OCI-LY7 (cell line): ENCODE measurements around the gene C12orf75. TPM values are rescaled to one million over a fixed set of nuclear protein-coding genes. Genes with fewer than 3 reads are reported as not detected.

Experiments
- BruUV-seq: library from RNA; stranded (reverse); fragments of 400-500 nt; replicated peaks from 2 replicates; lab custom pipeline; 2021; lab: Mats Ljungman, UMichigan
- CTCF ChIA-PET: fragments of 300-600 bp; sonication (Branson Sonifier 250); formaldehyde crosslinking; loops from one replicate; lab custom pipeline; 2022; ENCODE audit warnings: antibody characterized with exemption; ENCODE audit not compliant: unreplicated experiment; lab: Charles Lee
- POLR2A ChIA-PET: fragments of 300-600 bp; sonication (Branson Sonifier 250); formaldehyde crosslinking; loops from one replicate; lab custom pipeline; 2022; ENCODE audit warnings: antibody characterized with exemption; lab: Charles Lee
- DNase-seq: peaks from one replicate; pipeline ENCODE4 v3.0.0-alpha.2; 2015; ENCODE audit warnings: low spot score
- H2AFZ ChIP-seq: fragments of 200-600 bp; sonication (generic), shearing (Covaris generic); 2 replicates; pipeline ENCODE4 v1.6.1; 2014; ENCODE audit warnings: mild to moderate bottlenecking, antibody characterized with exemption, low read length, moderate library complexity
- H3K27ac ChIP-seq: fragments of 200-600 bp; sonication (generic); 2 replicates; pipeline ENCODE4 v1.5.1; 2014; ENCODE audit warnings: mixed run types, low read depth, mild to moderate bottlenecking, moderate library complexity, low read length, inconsistent platforms; ENCODE audit not compliant: poor library complexity, severe bottlenecking
- H3K36me3 ChIP-seq: fragments of 200-600 bp; sonication (generic); 2 replicates; pipeline ENCODE4 v1.6.1; 2014; ENCODE audit warnings: mild to moderate bottlenecking, antibody characterized with exemption, low read length, moderate library complexity, mixed read lengths; ENCODE audit not compliant: insufficient read depth
- H3K4me1 ChIP-seq: fragments of 200-600 bp; sonication (generic); 2 replicates; pipeline ENCODE4 v1.5.1; 2014; ENCODE audit warnings: mild to moderate bottlenecking, low read length; ENCODE audit not compliant: insufficient read depth, poor library complexity, severe bottlenecking
- H3K4me2 ChIP-seq: fragments of 200-600 bp; sonication (generic); 2 replicates; pipeline ENCODE4 v1.6.1; 2014; ENCODE audit warnings: mild to moderate bottlenecking, low read length
- H3K4me3 ChIP-seq: fragments of 200-600 bp; sonication (generic); 2 replicates; pipeline ENCODE4 v1.5.1; 2014; ENCODE audit warnings: mild to moderate bottlenecking, low read depth, low read length; ENCODE audit not compliant: poor library complexity, severe bottlenecking
- H3K79me2 ChIP-seq: fragments of 200-600 bp; sonication (generic); 2 replicates; pipeline ENCODE4 v1.6.1; 2016; ENCODE audit warnings: low read depth, mild to moderate bottlenecking, low read length, moderate library complexity, mixed read lengths; ENCODE audit not compliant: insufficient read depth
- H3K9me2 ChIP-seq: fragments of 200-600 bp; sonication (generic); 2 replicates; pipeline ENCODE4 v1.6.1; 2016; ENCODE audit warnings: mild to moderate bottlenecking, low read length, mixed read lengths; ENCODE audit not compliant: insufficient read depth
- H3K9me3 ChIP-seq: fragments of 200-600 bp; sonication (generic); 2 replicates; pipeline ENCODE4 v1.6.1; 2014; ENCODE audit warnings: mild to moderate bottlenecking, mixed run types, low read length, mixed read lengths
- H4K20me1 ChIP-seq: fragments of 200-600 bp; sonication (generic); 2 replicates; pipeline ENCODE4 v1.6.1; 2014; ENCODE audit warnings: mild to moderate bottlenecking, antibody characterized with exemption, low read length, moderate library complexity, mixed read lengths; ENCODE audit not compliant: insufficient read depth
- CTCF ChIP-seq: fragments of 200-600 bp; sonication (generic); conservative IDR thresholded peaks from 2 replicates; pipeline ENCODE4 v1.5.1; 2014; ENCODE audit warnings: mild to moderate bottlenecking, antibody characterized with exemption, low read length, moderate library complexity, mixed read lengths
- EZH2phosphoT487 ChIP-seq: fragments of 200-600 bp; sonication (generic); IDR thresholded peaks from 2 replicates; pipeline ENCODE4 v1.6.1; 2018; ENCODE audit warnings: low read depth, borderline replicate concordance, mild to moderate bottlenecking, mixed run types, antibody characterized with exemption, low read length, moderate library complexity, mixed read lengths
- intact Hi-C: fragments of 100-400 bp; cut with micrococcal nuclease; formaldehyde crosslinking; loops from one replicate; pipeline ENCODE4 v1.10.0; 2022; ENCODE audit not compliant: unreplicated experiment
- total RNA-seq, 2 experiments: library from RNA; depleted of rRNA in 1 of 2; stranded (reverse); fragments of >200 nt in 1 of 2; shearing (Covaris generic) in 1 of 2; gene quantifications; 2 replicates each; pipeline ENCODE4 v1.2.3, GENCODE V29; 2014 to 2022

The C12orf75 gene
- total RNA-seq, 2 experiments from 2014 or later: 147 to 505 TPM

- H3K4me3 ChIP-seq: peak overlapping the region; percentile 92
- intact Hi-C loops: loop anchor here (5.0 to 10.0 kb wide), 3 partner anchors 96 to 858 kb away; partner anchors contain the start of genes APPL2 and WASHC4
- peak overlapping the region; percentile 87 for H3K4me2 ChIP-seq
- H3K4me1 ChIP-seq: peaks cover 77% of the 10 kb centered on the region
- no peak for TF ChIP-seq EZH2phosphoT487
- TF ChIP-seq CTCF: no peak
- H3K9me3 ChIP-seq: peaks cover 13% of the 10 kb centered on the region
- H3K36me3 ChIP-seq: peaks cover 61% of the 10 kb centered on the region
- DNase-seq: no peak
- BruUV-seq: TSS peak; percentile 17
- no peak overlapping the region for H2AFZ ChIP-seq
- peak overlapping the region; percentile 91 for H3K27ac ChIP-seq
- no peaks in the 10 kb centered on the region for H3K9me2 ChIP-seq
- peaks cover 31% of the 10 kb centered on the region for H4K20me1 ChIP-seq
- H3K79me2 ChIP-seq: peaks cover 70% of the 10 kb centered on the region
- ChIA-PET CTCF (interaction anchor here (1.2 kb wide), 1 partner anchor 14 kb away, joined by 5 read pairs; no protein-coding TSS in a partner anchor), POLR2A (interaction anchor here (0.7 to 9.6 kb wide), 10 partner anchors 13 to 740 kb away, joined by 3 to 157 read pairs (median 7); no protein-coding TSS in a partner anchor)
Measured at GRCh38 chr12:105332925-105333324, 2.4 kb downstream of the C12orf75 start.

GRCh38 chr12:105334001-105334400, 3.5 kb downstream of the C12orf75 start:
- BruUV-seq: no TSS peak

More at GRCh38 chr12:105334001-105334400, 3.5 kb downstream of the C12orf75 start:
- H3K4me2 ChIP-seq: peak overlapping the region; percentile 87
- H3K4me1 ChIP-seq: peaks cover 66% of the 10 kb centered on the region
- H3K9me3 ChIP-seq: peaks cover 17% of the 10 kb centered on the region
- peaks cover 71% of the 10 kb centered on the region for H3K36me3 ChIP-seq
- peak overlapping the region; percentile 92 for H3K4me3 ChIP-seq
- no peak for DNase-seq
- H3K27ac ChIP-seq: no peak overlapping the region
- peaks cover 31% of the 10 kb centered on the region for H4K20me1 ChIP-seq
- POLR2A ChIA-PET: interaction anchor here (0.8 to 9.6 kb wide), 8 partner anchors 14 to 44 kb away, joined by 3 to 157 read pairs (median 24); no protein-coding TSS in a partner anchor
- CTCF ChIA-PET: interaction anchor here (1.7 kb wide), 1 partner anchor 10 kb away, joined by 4 read pairs; no protein-coding TSS in a partner anchor
- peaks cover 81% of the 10 kb centered on the region for H3K79me2 ChIP-seq
- intact Hi-C loops: loop anchor here (5.0 to 10.0 kb wide), 3 partner anchors 97 to 859 kb away; partner anchors contain the start of genes APPL2 and WASHC4
- H2AFZ ChIP-seq: no peak overlapping the region
- H3K9me2 ChIP-seq: no peaks in the 10 kb centered on the region
- TF ChIP-seq CTCF (no peak), EZH2phosphoT487 (no peak)
